ENCODE measurements around the gene TNFRSF1B. TPM values are rescaled to one million over a fixed set of nuclear protein-coding genes. Genes with fewer than 3 reads are reported as not detected.
A peak's percentile ranks its signal among the peaks of the same experiment; 100 is the strongest.

The TNFRSF1B gene
- total RNA-seq, 1 donor from 2014 or later = 12.5 TPM

- no peak for DNase-seq
Observed at GRCh38 chr1:12158357-12159092, 8.3 kb upstream of the TNFRSF1B start.

- no peak for DNase-seq
Observed at GRCh38 chr1:12159816-12160215, 7.0 kb upstream of the TNFRSF1B start.

- DNase-seq = no peak
Observed at GRCh38 chr1:12161324-12161661, 5.5 kb upstream of the TNFRSF1B start.

- peak; percentile 27 for DNase-seq
Observed at GRCh38 chr1:12161662-12162458, 4.9 kb upstream of the TNFRSF1B start.

GRCh38 chr1:12162459-12163137 lies 4.2 kb upstream of the TNFRSF1B start:
- no peak for DNase-seq

GRCh38 chr1:12163210-12163609 lies 3.6 kb upstream of the TNFRSF1B start:
- no peak for DNase-seq

GRCh38 chr1:12164210-12164609 lies 2.6 kb upstream of the TNFRSF1B start:
- DNase-seq = no peak

- DNase-seq = no peak
Observed at GRCh38 chr1:12165342-12165741, 1.4 kb upstream of the TNFRSF1B start.

GRCh38 chr1:12167493-12168429 lies 970 bp downstream of the TNFRSF1B start:
- no peak for DNase-seq

- DNase-seq = no peak
Observed at GRCh38 chr1:12168451-12169160, 1.8 kb downstream of the TNFRSF1B start.

- no peak for DNase-seq
Observed at GRCh38 chr1:12169442-12170135, 2.8 kb downstream of the TNFRSF1B start.

- DNase-seq = no peak
Observed at GRCh38 chr1:12170263-12170671, 3.5 kb downstream of the TNFRSF1B start.

GRCh38 chr1:12171206-12172041 lies 4.6 kb downstream of the TNFRSF1B start:
- DNase-seq = no peak

GRCh38 chr1:12172042-12172851 lies 5.5 kb downstream of the TNFRSF1B start:
- DNase-seq = no peak

GRCh38 chr1:12173041-12173509 lies 6.3 kb downstream of the TNFRSF1B start:
- DNase-seq = no peak

GRCh38 chr1:12173631-12174121 lies 6.9 kb downstream of the TNFRSF1B start:
- no peak for DNase-seq

GRCh38 chr1:12174924-12175810 lies 8.4 kb downstream of the TNFRSF1B start:
- DNase-seq = no peak

All from skin of body (tissue), 2 donors.